Endodermal cell (in vitro differentiated cells): ENCODE results near the gene SLC9C1. TPM values are rescaled to one million over a fixed set of nuclear protein-coding genes. Genes with fewer than 3 reads are reported as not detected.
A peak's percentile ranks its signal among the peaks of the same experiment; 100 is the strongest.

Experiments
- DNase-seq: peaks from one replicate; pipeline ENCODE4 v3.0.0-alpha.2; 2017
- H3K27ac ChIP-seq: 2 replicates; pipeline ENCODE4 v1.5.1; 2013; ENCODE audit warnings: mild to moderate bottlenecking, low read depth, low read length, moderate library complexity
- H3K27me3 ChIP-seq: 2 replicates; pipeline ENCODE4 v1.6.1; 2013; ENCODE audit warnings: mild to moderate bottlenecking, low read length, moderate library complexity; ENCODE audit not compliant: insufficient read depth, control insufficient read depth, poor library complexity, severe bottlenecking
- H3K36me3 ChIP-seq: 2 replicates; pipeline ENCODE4 v1.7.0; 2013; ENCODE audit warnings: mild to moderate bottlenecking, low read length, moderate library complexity; ENCODE audit not compliant: control insufficient read depth, insufficient read depth
- H3K4me1 ChIP-seq: one replicate; pipeline ENCODE4 v1.7.0; 2013; ENCODE audit warnings: low read length; ENCODE audit not compliant: control insufficient read depth, insufficient read depth
- H3K4me3 ChIP-seq: 2 replicates; pipeline ENCODE4 v1.5.1; 2013; ENCODE audit warnings: mild to moderate bottlenecking, low read length, moderate library complexity
- H3K9ac ChIP-seq: 2 replicates; pipeline ENCODE4 v1.6.1; 2013; ENCODE audit warnings: mild to moderate bottlenecking, low read length, moderate library complexity; ENCODE audit not compliant: poor library complexity, severe bottlenecking; ENCODE audit errors: extremely low read depth
- H3K9me3 ChIP-seq: 2 replicates; pipeline ENCODE4 v1.6.1; 2013; ENCODE audit warnings: mild to moderate bottlenecking, low read length, moderate library complexity; ENCODE audit not compliant: control insufficient read depth
- H3K27ac Mint-ChIP-seq: 2 replicates; pipeline ENCODE4 v1.8.0; 2020; ENCODE audit warnings: mixed read lengths
- H3K27me3 Mint-ChIP-seq: 2 replicates; pipeline ENCODE4 v1.8.0; 2021; ENCODE audit warnings: mild to moderate bottlenecking, mixed read lengths; ENCODE audit not compliant: insufficient read depth
- H3K36me3 Mint-ChIP-seq: 2 replicates; pipeline ENCODE4 v1.8.0; 2020; ENCODE audit warnings: low read depth, mixed read lengths
- H3K4me1 Mint-ChIP-seq: 2 replicates; pipeline ENCODE4 v1.8.0; 2020; ENCODE audit warnings: mixed read lengths
- H3K4me3 Mint-ChIP-seq: 2 replicates; pipeline ENCODE4 v1.8.0; 2020; ENCODE audit warnings: mild to moderate bottlenecking, moderate library complexity, mixed read lengths
- H3K9me3 Mint-ChIP-seq: 2 replicates; pipeline ENCODE4 v1.8.0; 2020; ENCODE audit warnings: mild to moderate bottlenecking, mixed read lengths
- CTCF ChIP-seq: fragments of 200-600 bp; sonication (generic); conservative IDR thresholded peaks from 2 replicates; pipeline ENCODE4 v1.5.0; 2021; ENCODE audit warnings: antibody characterized with exemption, mild to moderate bottlenecking
- WGBS, 2 experiments: methylation state at CpG; one replicate each; pipeline versions ENCODE4 v1.1.5 to v1.1.7; 2013; ENCODE audit warnings: missing lambda C conversion rate in 2 of 2, mixed read lengths in 1 of 2; ENCODE audit not compliant: insufficient coverage in 1 of 2, insufficient read length in 1 of 2; 5-methylcytosine and 5-hydroxymethylcytosine counted together
- total RNA-seq, 2 donors: library from RNA; stranded (reverse); fragmentation: NEBNext Ultra II Directional in 1 of 2; extraction: Animal tissue kit (Norgen Biotek cat#: 25700) in 1 of 2; gene quantifications; 2 replicates in 1 of 2; 3 replicates in 1 of 2; pipeline ENCODE4 v1.2.1, GENCODE V29; 2021

Gene SLC9C1
- total RNA-seq, 2 donors from 2014 or later: 0.24 to 0.66 TPM

DNA sequence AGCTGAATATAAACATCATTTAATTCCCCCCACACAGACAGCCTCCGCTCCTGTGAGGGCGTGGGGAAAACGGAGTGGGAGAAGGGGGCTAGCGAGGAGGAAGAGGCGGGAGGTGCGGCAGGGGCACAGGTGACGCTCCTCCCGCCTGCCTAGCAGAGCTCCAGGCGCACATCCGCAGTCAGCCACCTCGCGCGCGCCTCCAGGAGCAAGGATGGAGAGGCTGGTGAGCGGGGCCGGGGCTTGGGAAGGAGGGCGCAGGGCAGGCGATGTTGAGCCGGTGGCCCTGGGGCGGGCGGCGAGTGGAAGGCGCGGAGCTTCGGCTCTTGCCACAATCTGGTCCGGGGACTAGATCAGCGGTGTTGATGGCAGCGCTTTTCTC lies 39.0 kb upstream of the SLC9C1 start, which contains the start of gene CD200:
Gene CD200 (plus strand): TSS at position 155 of the 379 bp plus-strand sequence. CDS start 57 bp downstream, at position 212.
- no peaks in the 10 kb centered on the region for H3K9me3 Mint-ChIP-seq
- H3K4me3 ChIP-seq: peak within 1 kb of the TSS; percentile 97
- no peaks in the 10 kb centered on the region for H3K9me3 ChIP-seq
- peak within 1 kb of the TSS; percentile 84 for H3K27ac Mint-ChIP-seq
- peak; percentile 90 for DNase-seq
- H3K36me3 ChIP-seq: peaks cover under 1% of the 10 kb centered on the region
- peak within 1 kb of the TSS; percentile 78 for H3K9ac ChIP-seq
- peaks cover 9% of the 10 kb centered on the region for H3K36me3 Mint-ChIP-seq
- WGBS, 2 experiments: 0% methylated on average over 6 to 28 of the region's 28 CpGs
- peaks cover 4% of the 10 kb centered on the region for H3K4me1 ChIP-seq
- H3K4me3 Mint-ChIP-seq: peak within 1 kb of the TSS; percentile 96
- peak within 1 kb of the TSS; percentile 96 for H3K27ac ChIP-seq
- no peaks in the 10 kb centered on the region for H3K27me3 Mint-ChIP-seq
- no peak for TF ChIP-seq CTCF
- H3K4me1 Mint-ChIP-seq: peaks cover 33% of the 10 kb centered on the region
- H3K27me3 ChIP-seq: no peaks in the 10 kb centered on the region

DNA sequence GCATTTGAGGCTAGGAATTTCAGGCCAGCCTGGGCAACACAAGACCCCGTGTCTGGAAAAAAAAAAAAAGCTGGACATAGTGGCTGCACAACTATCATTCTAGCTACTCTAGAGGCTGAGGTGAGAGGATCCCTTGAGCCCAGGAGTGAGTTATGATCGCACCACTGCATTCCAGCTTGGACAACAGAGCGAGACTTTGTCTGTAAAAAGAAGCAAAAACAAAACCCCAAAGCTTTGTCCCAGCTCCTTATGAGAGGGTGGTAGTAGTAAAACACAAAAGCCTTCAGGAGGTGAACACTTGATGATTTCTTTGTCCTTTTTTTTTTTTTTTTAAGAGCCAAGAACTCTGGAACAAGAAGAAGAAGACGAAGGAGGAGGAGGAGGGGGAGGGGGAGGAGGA lies 37.8 kb upstream of the SLC9C1 start:
- H3K9me3 Mint-ChIP-seq: no peaks in the 10 kb centered on the region
- H3K4me3 Mint-ChIP-seq: peak overlapping the region; percentile 96
- peaks cover 28% of the 10 kb centered on the region for H3K4me1 Mint-ChIP-seq
- Histone ChIP-seq H3K9me3 (no peaks in the 10 kb centered on the region), H3K4me1 (peaks cover under 1% of the 10 kb centered on the region), H3K27ac (no peak overlapping the region), H3K4me3 (no peak overlapping the region), H3K27me3 (no peaks in the 10 kb centered on the region), H3K36me3 (no peaks in the 10 kb centered on the region), H3K9ac (no peak overlapping the region)
- TF ChIP-seq CTCF: no peak
- no peaks in the 10 kb centered on the region for H3K27me3 Mint-ChIP-seq
- WGBS, 2 experiments: 93 to 94% methylated on average over 3 to 4 of the region's 4 CpGs
- no peak for DNase-seq
- H3K36me3 Mint-ChIP-seq: peaks cover 4% of the 10 kb centered on the region
- no peak overlapping the region for H3K27ac Mint-ChIP-seq

GRCh38 chr3:112327371-112327951 lies 33.4 kb upstream of the SLC9C1 start:
- Histone ChIP-seq H3K4me3 (no peak overlapping the region), H3K27me3 (no peaks in the 10 kb centered on the region), H3K27ac (no peak overlapping the region), H3K36me3 (no peaks in the 10 kb centered on the region), H3K4me1 (no peaks in the 10 kb centered on the region), H3K9me3 (no peaks in the 10 kb centered on the region), H3K9ac (no peak overlapping the region)
- no peaks in the 10 kb centered on the region for H3K9me3 Mint-ChIP-seq
- H3K27ac Mint-ChIP-seq: no peak overlapping the region
- no peaks in the 10 kb centered on the region for H3K36me3 Mint-ChIP-seq
- WGBS, 2 experiments: 41% methylated on average over 2 of the region's 2 CpGs; no CpG with 5 or more reads in 1 of the 2 experiments
- H3K4me1 Mint-ChIP-seq: peaks cover 26% of the 10 kb centered on the region
- H3K27me3 Mint-ChIP-seq: no peaks in the 10 kb centered on the region
- peak; percentile 77 for TF ChIP-seq CTCF
- no peak overlapping the region for H3K4me3 Mint-ChIP-seq
- DNase-seq: no peak
